Mesenteric fat pad (tissue), 1 donor: ENCODE results near the gene PPP3CA. TPM values are rescaled to one million over a fixed set of nuclear protein-coding genes. Genes with fewer than 3 reads are reported as not detected.

Source experiments
- DNase-seq: peaks from one replicate; pipeline ENCODE4 v3.0.0-alpha.2; 2020; ENCODE audit warnings: low spot score
- long read RNA-seq: library from polyadenylated mRNA; unstranded; transcript quantifications from one replicate; pipeline ENCODE4 v2.0.0, GENCODE V29; 2020
- total RNA-seq: library from RNA; stranded (reverse); fragmentation: NEBNext Ultra II Directional; extraction: Animal tissue kit (Norgen Biotek cat#: 25700); gene quantifications from one replicate; pipeline ENCODE4 v1.2.1, GENCODE V29; 2021
- donor health status: DM: yes; HTN: yes; CAD: no.

Gene PPP3CA
- total RNA-seq: 50.2 TPM
- long read RNA-seq, transcript PPP3CA-202 (13 exons, 3,604 nt): major isoform, 13 of 33 reads
- long read RNA-seq, partial matches to known transcripts: 5 of 33 reads
- long read RNA-seq, other reads (novel, unspliced or antisense): 15 of 33 reads

- DNase-seq: peak; percentile 89
Observed at GRCh38 chr4:101347267-101347556, at the start of gene PPP3CA. TSS of gene PPP3CA (minus strand) at chr4:101347526.

- DNase-seq: no peak
Observed at GRCh38 chr4:101393256-101393655, 45.9 kb upstream of the PPP3CA start.

GRCh38 chr4:101370663-101371210, 23.4 kb upstream of the PPP3CA start:
- DNase-seq: no peak

- DNase-seq: no peak
Observed at GRCh38 chr4:101367201-101367600, 19.9 kb upstream of the PPP3CA start.

GRCh38 chr4:101366331-101366730, 19.0 kb upstream of the PPP3CA start:
- DNase-seq: no peak

- DNase-seq: no peak
Observed at GRCh38 chr4:101357751-101358150, 10.4 kb upstream of the PPP3CA start.

- DNase-seq: no peak
Observed at GRCh38 chr4:101356928-101357327, 9.6 kb upstream of the PPP3CA start.

- no peak for DNase-seq
Observed at GRCh38 chr4:101355767-101356702, 8.7 kb upstream of the PPP3CA start.

- DNase-seq: no peak
Observed at GRCh38 chr4:101355246-101355645, 7.9 kb upstream of the PPP3CA start.

GRCh38 chr4:101349801-101350064, 2.4 kb upstream of the PPP3CA start:
- DNase-seq: no peak

GRCh38 chr4:101348995-101349800, 1.9 kb upstream of the PPP3CA start:
- DNase-seq: no peak

GRCh38 chr4:101348367-101348827, 1.1 kb upstream of the PPP3CA start:
- no peak for DNase-seq

GRCh38 chr4:101347557-101348366, 436 bp upstream of the PPP3CA start:
- DNase-seq: peak; percentile 100

GRCh38 chr4:101346351-101347266, 717 bp downstream of the PPP3CA start:
- peak; percentile 91 for DNase-seq

GRCh38 chr4:101345596-101346350, 1.6 kb downstream of the PPP3CA start:
- DNase-seq: no peak

GRCh38 chr4:101345271-101345595, 2.1 kb downstream of the PPP3CA start:
- DNase-seq: no peak

GRCh38 chr4:101339332-101339731, 8.0 kb downstream of the PPP3CA start:
- DNase-seq: no peak

- DNase-seq: no peak
Observed at GRCh38 chr4:101337688-101338087, 9.6 kb downstream of the PPP3CA start.

- DNase-seq: no peak
Observed at GRCh38 chr4:101334963-101335572, 12.3 kb downstream of the PPP3CA start.
